GM21576 (cell line): ENCODE measurements around the gene NFIX.

Experiments used
- ATAC-seq: cut with Tn5 transposase; IDR thresholded peaks from one replicate; pipeline ENCODE4 v1.9.1; 2021; ENCODE audit warnings: mild to moderate bottlenecking, moderate library complexity; ENCODE audit not compliant: unreplicated experiment

NFIX gene

DNA sequence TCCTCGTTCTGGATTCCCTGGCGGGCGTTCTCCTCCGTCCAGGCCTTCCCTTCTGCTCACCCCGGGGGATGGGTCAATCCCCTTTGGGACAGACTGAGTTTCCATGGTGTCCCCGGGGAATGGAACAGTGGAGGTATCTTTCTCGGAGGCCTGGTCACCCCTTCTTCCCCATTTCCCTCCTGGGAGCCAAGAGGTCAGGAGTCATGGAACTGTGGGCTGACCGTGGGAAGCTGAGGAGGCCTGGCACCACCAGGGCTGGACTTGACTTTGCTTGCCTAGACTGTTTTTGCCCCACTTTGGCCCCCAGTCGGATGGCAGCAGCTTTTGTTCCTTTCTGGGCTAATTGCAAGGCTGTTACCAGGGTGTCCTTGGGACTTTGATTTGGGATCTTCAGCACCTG lies 124.8 kb downstream of the NFIX start:
- ATAC-seq, result no peak

GRCh38 chr19:13120817-13121216 lies 125.5 kb downstream of the NFIX start:
- no peak for ATAC-seq

DNA sequence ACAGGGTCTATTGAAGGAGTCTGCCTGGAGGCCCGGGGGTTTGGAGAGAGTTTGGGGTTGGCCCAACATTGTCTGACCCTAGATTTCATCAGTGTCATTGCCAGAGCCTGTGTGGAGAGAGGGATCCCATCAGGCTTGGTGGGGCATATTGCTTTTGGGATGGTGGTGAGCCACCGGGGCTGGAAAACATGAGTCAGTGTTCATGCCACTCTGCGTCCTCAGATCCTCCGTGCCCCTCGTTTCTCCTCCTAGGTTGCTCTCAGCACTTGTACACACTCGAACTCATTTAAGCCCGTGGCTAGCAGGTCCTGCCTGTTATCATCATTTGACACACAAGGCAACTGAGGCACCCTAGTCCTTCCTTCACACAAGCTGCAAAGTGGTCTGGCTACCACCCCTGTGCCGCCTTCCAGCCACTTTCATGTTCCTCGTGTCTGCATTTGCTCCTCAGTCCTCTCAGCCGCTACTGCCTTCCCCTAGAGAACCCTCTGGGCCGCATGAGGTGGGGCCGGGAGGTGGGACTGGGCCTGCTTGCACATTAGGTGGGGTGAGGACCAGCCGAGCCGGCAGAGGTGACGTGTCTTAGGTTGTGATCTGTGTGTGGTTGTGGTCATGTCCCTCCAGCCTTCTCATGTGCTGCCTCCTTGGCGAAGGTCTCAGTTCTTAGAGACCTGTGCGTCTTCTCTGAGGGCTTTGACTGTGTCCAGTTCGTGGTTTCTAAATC lies 126.4 kb downstream of the NFIX start:
- ATAC-seq, result no peak

GRCh38 chr19:13122275-13122878 lies 127.1 kb downstream of the NFIX start:
- no peak for ATAC-seq

- ATAC-seq, result no peak
Measured at GRCh38 chr19:13122980-13123957, 128.0 kb downstream of the NFIX start.

GRCh38 chr19:13127051-13127450 lies 131.8 kb downstream of the NFIX start:
- no peak for ATAC-seq

GRCh38 chr19:13127811-13128575 lies 132.7 kb downstream of the NFIX start:
- ATAC-seq, result no peak

- ATAC-seq, result no peak
Measured at GRCh38 chr19:13128583-13128982, 133.3 kb downstream of the NFIX start.

GRCh38 chr19:13129384-13129783 lies 134.1 kb downstream of the NFIX start:
- no peak for ATAC-seq

DNA sequence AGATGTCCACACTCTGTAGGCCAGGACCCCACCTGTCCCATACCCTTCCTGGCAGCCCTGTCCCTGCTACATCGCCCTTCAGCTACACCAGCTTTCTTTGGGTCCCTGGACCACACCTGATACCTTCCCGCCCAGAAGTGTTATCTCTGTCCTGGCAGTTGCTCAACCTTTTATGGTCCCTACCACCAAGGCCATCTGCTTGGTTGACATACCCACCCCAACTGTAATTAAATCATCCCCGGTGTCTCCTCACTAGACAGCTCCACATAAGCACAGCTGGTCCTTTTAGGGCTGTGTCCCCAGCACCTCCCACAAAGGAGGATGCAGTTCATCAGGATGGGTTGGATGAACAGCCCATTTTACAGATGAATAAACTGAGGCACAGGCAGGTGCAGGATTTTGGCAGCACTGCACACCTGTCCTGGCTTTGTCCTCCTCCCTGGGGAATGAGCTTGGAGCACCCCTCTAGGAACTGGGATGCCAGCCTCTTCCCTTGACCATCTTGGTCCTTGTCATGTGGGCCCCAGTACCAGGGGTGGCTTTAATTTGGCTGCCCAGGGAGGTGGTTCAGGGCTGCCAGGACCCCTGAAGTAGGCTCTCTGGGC lies 135.7 kb downstream of the NFIX start:
- ATAC-seq, result no peak

DNA sequence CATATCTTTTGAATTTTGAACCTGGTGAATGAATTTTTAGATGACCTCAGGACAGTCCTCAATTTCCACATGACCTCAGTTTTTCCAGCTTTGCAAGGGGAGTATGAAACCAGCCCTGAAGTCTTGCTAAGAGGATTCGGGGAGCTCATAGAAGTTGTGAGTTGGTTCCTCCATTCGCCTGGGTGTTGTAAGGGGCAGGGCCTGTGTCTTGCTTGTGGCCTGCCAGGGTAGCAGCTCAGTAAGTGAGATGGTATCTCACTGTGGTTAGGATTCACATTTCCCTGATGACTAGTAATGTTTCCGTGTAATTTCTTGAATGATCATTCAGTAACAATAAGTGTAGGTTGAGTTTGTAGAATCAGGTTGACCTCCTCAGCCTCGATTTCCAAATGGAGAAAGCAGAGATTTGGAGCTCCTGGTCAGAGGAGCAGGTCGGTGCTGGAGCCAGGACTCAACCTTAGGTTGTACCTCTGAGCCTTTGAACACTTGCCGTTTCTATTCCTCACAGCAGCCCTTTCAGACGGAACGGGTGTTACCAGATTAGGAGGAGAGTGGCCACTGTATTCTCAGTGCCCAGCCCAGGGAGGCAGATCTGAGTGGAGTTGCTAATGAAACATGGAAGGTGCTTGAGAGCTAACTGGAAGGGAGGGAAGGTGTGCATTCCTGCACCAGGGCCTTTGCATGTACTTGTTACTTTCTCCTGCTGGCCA lies 137.4 kb downstream of the NFIX start:
- no peak for ATAC-seq

DNA sequence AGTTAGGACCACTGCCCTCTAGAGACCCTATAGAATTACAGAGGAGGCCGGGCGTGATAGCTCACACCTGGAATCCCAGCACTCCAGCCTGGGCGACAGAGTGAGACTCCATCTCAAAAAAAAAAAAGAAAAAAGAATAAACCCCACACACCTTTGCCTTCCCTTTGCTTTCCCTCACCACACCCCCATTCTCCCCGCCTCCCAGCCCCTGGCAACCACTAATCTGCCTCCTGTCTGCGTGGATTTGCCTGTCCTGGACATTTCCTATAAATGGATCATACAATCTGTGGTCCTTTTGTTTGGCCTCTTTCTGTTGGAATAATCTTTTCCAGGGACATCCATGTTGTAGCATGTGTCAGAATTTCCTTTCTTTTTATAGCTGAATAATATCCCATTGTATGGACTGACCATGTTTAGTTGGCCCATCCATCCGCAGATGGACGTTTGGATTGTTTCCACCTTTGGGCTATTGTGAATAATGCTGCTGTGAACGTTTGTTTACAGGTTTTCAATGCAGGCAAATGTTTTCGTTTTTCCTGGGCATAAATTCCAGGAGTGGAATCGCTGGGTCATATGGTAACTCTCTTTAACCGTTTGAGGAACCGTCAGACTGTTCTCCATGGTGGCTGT lies 138.1 kb downstream of the NFIX start:
- ATAC-seq, result no peak

- no peak for ATAC-seq
Measured at GRCh38 chr19:13134626-13135025, 139.4 kb downstream of the NFIX start.

GRCh38 chr19:13135068-13136062 lies 140.1 kb downstream of the NFIX start:
- ATAC-seq, result no peak

- no peak for ATAC-seq
Measured at GRCh38 chr19:13137290-13137794, 142.1 kb downstream of the NFIX start.

- ATAC-seq, result no peak
Measured at GRCh38 chr19:13138171-13138915, 143.1 kb downstream of the NFIX start.

- no peak for ATAC-seq
Measured at GRCh38 chr19:13138916-13139198, 143.6 kb downstream of the NFIX start.
